Endothelial cell of hepatic sinusoid (primary cell): ENCODE results near the gene PSMA2.

ENCODE experiments used
- in situ Hi-C: cut with HindIII; loops from 2 replicates; pipeline ENCODE4 v1.10.0; 2017; ENCODE audit warnings: low sequenced_read_pairs

The PSMA2 gene

GRCh38 chr7:42931834-42932651 is at the start of gene PSMA2, which contains the start of gene MRPL32:
TSS of gene PSMA2 (minus strand) at chr7:42932174. CDS start at chr7:42932158, 16 bp downstream.
TSS of gene MRPL32 (plus strand) at chr7:42932376. CDS start at chr7:42932387, 11 bp downstream.
- in situ Hi-C loops = no loop called here

- in situ Hi-C loops = no loop called here
Measured at GRCh38 chr7:42981601-42982000, 49.6 kb upstream of the PSMA2 start.

GRCh38 chr7:42980514-42980913 is 48.5 kb upstream of the PSMA2 start:
- in situ Hi-C loops = no loop called here

- in situ Hi-C loops = no loop called here
Measured at GRCh38 chr7:42980084-42980483, 48.1 kb upstream of the PSMA2 start.

- in situ Hi-C loops = no loop called here
Measured at GRCh38 chr7:42978496-42978895, 46.5 kb upstream of the PSMA2 start.

GRCh38 chr7:42976371-42976770 is 44.4 kb upstream of the PSMA2 start:
- in situ Hi-C loops = no loop called here

GRCh38 chr7:42972699-42973500 is 40.9 kb upstream of the PSMA2 start:
- in situ Hi-C loops = no loop called here

GRCh38 chr7:42967391-42967790 is 35.4 kb upstream of the PSMA2 start:
- in situ Hi-C loops = no loop called here

- in situ Hi-C loops = no loop called here
Measured at GRCh38 chr7:42964849-42965805, 33.2 kb upstream of the PSMA2 start.

- in situ Hi-C loops = no loop called here
Measured at GRCh38 chr7:42964293-42964692, 32.3 kb upstream of the PSMA2 start.

GRCh38 chr7:42961170-42961569 is 29.2 kb upstream of the PSMA2 start:
- in situ Hi-C loops = no loop called here

- in situ Hi-C loops = no loop called here
Measured at GRCh38 chr7:42960762-42961161, 28.8 kb upstream of the PSMA2 start.

GRCh38 chr7:42959549-42959948 is 27.6 kb upstream of the PSMA2 start:
- in situ Hi-C loops = no loop called here

GRCh38 chr7:42956062-42956461 is 24.1 kb upstream of the PSMA2 start:
- in situ Hi-C loops = no loop called here

GRCh38 chr7:42953994-42954393 is 22.0 kb upstream of the PSMA2 start:
- in situ Hi-C loops = no loop called here

GRCh38 chr7:42952328-42952727 is 20.4 kb upstream of the PSMA2 start:
- in situ Hi-C loops = no loop called here

GRCh38 chr7:42950417-42950816 is 18.4 kb upstream of the PSMA2 start:
- in situ Hi-C loops = no loop called here

GRCh38 chr7:42947521-42947920 is 15.5 kb upstream of the PSMA2 start:
- in situ Hi-C loops = no loop called here

GRCh38 chr7:42946627-42946950 is 14.6 kb upstream of the PSMA2 start:
- in situ Hi-C loops = no loop called here

GRCh38 chr7:42945821-42946626 is 14.1 kb upstream of the PSMA2 start:
- in situ Hi-C loops = no loop called here
